ENCODE results near the gene PEAK1. TPM values are rescaled to one million over a fixed set of nuclear protein-coding genes. Genes with fewer than 3 reads are reported as not detected.

Gene PEAK1
- total and polyA plus RNA-seq, 2 experiments from 2014 or later, result 7.8 to 34.1 TPM

DNA sequence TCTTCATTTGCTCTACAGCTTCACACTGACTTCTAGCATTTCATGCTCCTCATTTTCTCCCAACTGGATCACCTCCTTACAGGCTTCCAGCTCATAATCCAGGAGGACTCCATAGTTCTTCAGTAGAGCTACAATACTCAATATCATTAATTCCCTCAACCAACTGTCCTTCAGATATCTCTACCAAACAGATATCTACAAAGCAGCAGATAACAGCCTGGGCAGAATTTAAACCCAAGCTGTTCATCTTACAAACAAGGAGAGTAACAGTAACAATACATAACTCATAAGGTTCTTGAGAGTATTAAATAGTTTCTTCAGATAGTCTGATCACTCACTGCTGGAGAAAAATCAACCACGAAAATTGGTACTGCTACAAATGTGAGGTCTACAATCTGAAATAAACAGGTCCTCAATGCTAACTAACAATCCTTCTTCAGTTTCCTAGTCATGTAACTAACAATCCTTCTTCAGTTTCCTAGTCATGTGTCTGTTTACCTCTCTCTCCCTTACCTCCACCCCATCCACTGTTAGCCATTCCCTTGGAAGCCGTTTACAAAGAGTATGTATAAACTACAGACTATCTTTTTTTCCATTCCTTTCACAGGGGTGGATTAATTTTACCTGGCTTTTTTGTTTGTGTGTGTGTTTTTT lies 5.0 kb downstream of the PEAK1 start:
- Histone ChIP-seq H4K20me1 (replicated peaks; ENCODE audit: insufficient read depth) (peaks cover 31% of the 10 kb centered on the region), H3K4me1 (ENCODE audit: insufficient read depth) (peaks cover 38% of the 10 kb centered on the region), H2AFZ (no peak overlapping the region), H3K36me3 (ENCODE audit: insufficient read depth) (no peaks in the 10 kb centered on the region), H3K27ac (ENCODE audit: low read depth) (no peak overlapping the region), H3K27me3 (ENCODE audit: insufficient read depth) (peaks cover 17% of the 10 kb centered on the region), H3K9me2 (ENCODE audit: insufficient read depth) (no peaks in the 10 kb centered on the region), H3K4me3 (no peak overlapping the region), H3K4me2 (no peak overlapping the region), H3K79me2 (replicated peaks; ENCODE audit: insufficient read depth) (peaks cover 91% of the 10 kb centered on the region), H3F3A (replicated peaks; ENCODE audit: low read depth) (no peaks in the 10 kb centered on the region)
- H3K27ac Mint-ChIP-seq, result no peak overlapping the region
- ATAC-seq (no peak), DNase-seq (ENCODE audit: low spot score) (no peak)
- H3K27me3 Mint-ChIP-seq (ENCODE audit: insufficient read depth, low read depth, poor library complexity), result peaks cover 5% of the 10 kb centered on the region
- TF ChIP-seq, protein P1, sequence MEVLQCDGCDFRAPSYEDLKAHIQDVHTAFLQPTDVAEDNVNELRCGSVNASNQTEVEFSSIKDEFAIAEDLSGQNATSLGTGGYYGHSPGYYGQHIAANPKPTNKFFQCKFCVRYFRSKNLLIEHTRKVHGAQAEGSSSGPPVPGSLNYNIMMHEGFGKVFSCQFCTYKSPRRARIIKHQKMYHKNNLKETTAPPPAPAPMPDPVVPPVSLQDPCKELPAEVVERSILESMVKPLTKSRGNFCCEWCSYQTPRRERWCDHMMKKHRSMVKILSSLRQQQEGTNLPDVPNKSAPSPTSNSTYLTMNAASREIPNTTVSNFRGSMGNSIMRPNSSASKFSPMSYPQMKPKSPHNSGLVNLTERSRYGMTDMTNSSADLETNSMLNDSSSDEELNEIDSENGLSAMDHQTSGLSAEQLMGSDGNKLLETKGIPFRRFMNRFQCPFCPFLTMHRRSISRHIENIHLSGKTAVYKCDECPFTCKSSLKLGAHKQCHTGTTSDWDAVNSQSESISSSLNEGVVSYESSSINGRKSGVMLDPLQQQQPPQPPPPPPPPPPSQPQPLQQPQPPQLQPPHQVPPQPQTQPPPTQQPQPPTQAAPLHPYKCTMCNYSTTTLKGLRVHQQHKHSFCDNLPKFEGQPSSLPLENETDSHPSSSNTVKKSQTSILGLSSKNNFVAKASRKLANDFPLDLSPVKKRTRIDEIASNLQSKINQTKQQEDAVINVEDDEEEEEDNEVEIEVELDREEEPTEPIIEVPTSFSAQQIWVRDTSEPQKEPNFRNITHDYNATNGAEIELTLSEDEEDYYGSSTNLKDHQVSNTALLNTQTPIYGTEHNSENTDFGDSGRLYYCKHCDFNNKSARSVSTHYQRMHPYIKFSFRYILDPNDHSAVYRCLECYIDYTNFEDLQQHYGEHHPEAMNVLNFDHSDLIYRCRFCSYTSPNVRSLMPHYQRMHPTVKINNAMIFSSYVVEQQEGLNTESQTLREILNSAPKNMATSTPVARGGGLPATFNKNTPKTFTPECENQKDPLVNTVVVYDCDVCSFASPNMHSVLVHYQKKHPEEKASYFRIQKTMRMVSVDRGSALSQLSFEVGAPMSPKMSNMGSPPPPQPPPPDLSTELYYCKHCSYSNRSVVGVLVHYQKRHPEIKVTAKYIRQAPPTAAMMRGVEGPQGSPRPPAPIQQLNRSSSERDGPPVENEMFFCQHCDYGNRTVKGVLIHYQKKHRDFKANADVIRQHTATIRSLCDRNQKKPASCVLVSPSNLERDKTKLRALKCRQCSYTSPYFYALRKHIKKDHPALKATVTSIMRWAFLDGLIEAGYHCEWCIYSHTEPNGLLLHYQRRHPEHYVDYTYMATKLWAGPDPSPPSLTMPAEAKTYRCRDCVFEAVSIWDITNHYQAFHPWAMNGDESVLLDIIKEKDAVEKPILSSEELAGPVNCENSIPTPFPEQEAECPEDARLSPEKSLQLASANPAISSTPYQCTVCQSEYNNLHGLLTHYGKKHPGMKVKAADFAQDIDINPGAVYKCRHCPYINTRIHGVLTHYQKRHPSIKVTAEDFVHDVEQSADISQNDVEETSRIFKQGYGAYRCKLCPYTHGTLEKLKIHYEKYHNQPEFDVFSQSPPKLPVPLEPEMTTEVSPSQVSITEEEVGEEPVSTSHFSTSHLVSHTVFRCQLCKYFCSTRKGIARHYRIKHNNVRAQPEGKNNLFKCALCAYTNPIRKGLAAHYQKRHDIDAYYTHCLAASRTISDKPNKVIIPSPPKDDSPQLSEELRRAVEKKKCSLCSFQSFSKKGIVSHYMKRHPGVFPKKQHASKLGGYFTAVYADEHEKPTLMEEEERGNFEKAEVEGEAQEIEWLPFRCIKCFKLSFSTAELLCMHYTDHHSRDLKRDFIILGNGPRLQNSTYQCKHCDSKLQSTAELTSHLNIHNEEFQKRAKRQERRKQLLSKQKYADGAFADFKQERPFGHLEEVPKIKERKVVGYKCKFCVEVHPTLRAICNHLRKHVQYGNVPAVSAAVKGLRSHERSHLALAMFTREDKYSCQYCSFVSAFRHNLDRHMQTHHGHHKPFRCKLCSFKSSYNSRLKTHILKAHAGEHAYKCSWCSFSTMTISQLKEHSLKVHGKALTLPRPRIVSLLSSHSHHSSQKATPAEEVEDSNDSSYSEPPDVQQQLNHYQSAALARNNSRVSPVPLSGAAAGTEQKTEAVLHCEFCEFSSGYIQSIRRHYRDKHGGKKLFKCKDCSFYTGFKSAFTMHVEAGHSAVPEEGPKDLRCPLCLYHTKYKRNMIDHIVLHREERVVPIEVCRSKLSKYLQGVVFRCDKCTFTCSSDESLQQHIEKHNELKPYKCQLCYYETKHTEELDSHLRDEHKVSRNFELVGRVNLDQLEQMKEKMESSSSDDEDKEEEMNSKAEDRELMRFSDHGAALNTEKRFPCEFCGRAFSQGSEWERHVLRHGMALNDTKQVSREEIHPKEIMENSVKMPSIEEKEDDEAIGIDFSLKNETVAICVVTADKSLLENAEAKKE (CRISPR knock-in tag; IDR thresholded peaks at IDR 0.05), result no peak
- TF ChIP-seq, protein P2, sequence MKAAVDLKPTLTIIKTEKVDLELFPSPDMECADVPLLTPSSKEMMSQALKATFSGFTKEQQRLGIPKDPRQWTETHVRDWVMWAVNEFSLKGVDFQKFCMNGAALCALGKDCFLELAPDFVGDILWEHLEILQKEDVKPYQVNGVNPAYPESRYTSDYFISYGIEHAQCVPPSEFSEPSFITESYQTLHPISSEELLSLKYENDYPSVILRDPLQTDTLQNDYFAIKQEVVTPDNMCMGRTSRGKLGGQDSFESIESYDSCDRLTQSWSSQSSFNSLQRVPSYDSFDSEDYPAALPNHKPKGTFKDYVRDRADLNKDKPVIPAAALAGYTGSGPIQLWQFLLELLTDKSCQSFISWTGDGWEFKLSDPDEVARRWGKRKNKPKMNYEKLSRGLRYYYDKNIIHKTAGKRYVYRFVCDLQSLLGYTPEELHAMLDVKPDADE (IDR thresholded peaks at IDR 0.05), result no peak
- no peak for TF ChIP-seq STAT1 (IDR thresholded peaks at IDR 0.05; ENCODE audit: unreplicated experiment)
- no peak for TF ChIP-seq EZH2phosphoT487 (IDR thresholded peaks at IDR 0.05; ENCODE audit: unreplicated experiment)
- no peak for TF ChIP-seq ZNF331 (CRISPR knock-in tag; IDR thresholded peaks at IDR 0.05; ENCODE audit: low read depth)
- no peak for TF ChIP-seq POLR2AphosphoS5 (IDR thresholded peaks at IDR 0.05; ENCODE audit: low read depth)
- no peak for TF ChIP-seq CREB1 (CRISPR knock-in tag; IDR thresholded peaks at IDR 0.05; ENCODE audit: low read depth)
- TF ChIP-seq ZNF114 (CRISPR knock-in tag; IDR thresholded peaks at IDR 0.05), result no peak
- peaks cover 3% of the 10 kb centered on the region; the same call in 1 of the 3 replicates for H3K36me3 Mint-ChIP-seq (ENCODE audit: low read depth)
- H3K4me3 Mint-ChIP-seq, result no peak overlapping the region
- no peaks in the 10 kb centered on the region; the same call in 2 of the 3 replicates for H3K9me3 Mint-ChIP-seq
- H3K4me1 Mint-ChIP-seq, result peaks cover 37% of the 10 kb centered on the region
